Activated gamma-delta T cell treated with Interleukin-2 at 50 U/mL for 16 hours (primary cell): ENCODE results near the gene PACSIN2.
A peak's percentile ranks its signal among the peaks of the same experiment; 100 is the strongest.

Experiments
- DNase-seq: peaks from one replicate; pipeline ENCODE4 v3.0.0-alpha.2; 2020

The PACSIN2 gene

DNA sequence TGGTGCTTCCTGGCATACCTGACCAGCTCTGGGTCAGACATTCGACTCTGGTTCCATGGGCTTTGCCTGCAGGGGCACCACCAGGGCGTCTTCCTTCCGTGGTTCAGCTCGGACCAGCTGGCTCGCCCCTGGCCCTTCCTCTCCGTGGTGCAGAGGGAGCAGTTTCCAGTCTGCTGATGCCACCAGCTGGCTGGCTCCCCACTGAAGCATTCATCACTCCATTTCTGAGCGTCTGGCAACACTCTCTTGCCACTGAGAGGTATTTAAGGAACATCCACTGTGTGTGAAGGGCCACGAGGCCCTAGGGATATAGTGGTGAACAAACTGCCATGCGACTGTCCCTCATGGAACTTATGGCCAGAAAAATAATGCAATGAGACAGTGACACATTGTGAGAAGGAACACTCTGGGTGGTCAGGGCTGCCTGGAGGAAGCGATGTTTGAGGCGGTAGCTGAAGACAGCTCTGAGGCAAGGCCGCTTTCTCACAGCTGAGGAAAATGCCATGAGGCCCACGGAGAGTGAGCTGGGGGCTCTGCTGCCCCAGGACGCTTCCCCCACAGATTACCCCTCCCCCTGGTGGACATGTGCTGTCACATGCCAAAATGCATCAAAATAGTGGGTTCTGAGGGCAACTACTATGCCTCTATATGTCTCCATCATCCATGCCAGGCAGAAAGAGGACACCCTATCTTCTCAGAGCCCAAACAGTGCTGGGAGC, 113.0 kb downstream of the PACSIN2 start:
- DNase-seq: no peak

DNA sequence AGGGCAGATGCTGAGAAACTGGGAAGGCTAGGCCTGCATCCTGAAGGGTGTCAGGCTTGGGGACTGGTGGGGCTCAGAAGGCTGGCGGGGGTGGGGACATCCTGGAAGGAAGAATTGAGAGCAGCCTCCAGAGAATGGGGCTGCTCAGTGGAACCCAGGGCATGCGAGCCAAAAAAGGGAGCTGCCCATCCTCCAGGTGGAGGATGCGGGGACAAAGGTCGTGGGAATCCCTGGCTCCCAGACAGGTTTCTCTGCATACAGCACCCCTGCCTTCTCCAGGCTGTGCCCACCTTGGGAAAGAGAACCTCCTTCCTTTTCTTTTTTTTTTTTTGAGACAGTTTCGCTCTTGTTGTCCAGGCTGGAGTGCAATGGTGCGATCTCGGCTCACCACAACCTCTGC, 117.0 kb downstream of the PACSIN2 start:
- DNase-seq: no peak

DNA sequence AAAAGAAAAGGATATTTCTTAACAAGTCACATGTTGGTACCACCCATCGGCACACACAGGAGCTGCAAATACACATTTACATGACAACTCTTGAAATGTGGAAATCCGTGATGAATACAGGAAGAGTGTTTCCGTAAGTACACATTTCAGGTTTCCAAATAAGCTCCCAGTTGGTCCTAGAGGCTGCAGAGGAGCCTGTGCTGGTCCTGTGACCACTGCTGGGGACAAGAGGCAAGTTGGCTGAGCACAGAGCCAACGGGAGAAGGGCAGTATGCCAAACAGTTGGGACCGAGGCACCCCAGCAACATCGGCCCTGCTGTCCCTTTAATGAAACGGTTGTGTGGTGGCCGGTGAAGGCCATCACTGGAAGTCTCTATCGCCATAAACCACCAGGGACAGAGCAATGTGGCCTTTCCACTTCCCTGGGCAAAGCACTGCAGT, 119.4 kb downstream of the PACSIN2 start:
- DNase-seq: no peak

DNA sequence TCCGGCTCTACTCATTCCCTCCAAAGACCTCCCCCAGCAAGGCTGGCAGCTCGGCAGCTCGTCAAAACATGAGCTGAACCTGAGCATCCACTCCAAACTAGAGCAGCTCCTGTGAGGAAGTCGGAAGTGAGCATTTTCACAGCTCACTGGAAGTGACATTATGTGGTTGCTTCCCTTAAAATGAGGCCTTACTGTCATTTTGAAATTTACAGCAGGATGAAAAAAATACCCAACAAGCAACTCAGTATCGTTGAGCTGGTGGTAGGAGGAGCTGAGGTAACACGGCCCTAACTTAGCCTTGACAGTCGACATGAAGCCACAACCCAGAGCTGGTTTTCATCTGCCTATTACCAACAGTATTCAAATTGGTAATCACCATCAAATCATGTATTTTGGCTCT, 119.9 kb downstream of the PACSIN2 start:
- DNase-seq: peak; percentile 6

DNA sequence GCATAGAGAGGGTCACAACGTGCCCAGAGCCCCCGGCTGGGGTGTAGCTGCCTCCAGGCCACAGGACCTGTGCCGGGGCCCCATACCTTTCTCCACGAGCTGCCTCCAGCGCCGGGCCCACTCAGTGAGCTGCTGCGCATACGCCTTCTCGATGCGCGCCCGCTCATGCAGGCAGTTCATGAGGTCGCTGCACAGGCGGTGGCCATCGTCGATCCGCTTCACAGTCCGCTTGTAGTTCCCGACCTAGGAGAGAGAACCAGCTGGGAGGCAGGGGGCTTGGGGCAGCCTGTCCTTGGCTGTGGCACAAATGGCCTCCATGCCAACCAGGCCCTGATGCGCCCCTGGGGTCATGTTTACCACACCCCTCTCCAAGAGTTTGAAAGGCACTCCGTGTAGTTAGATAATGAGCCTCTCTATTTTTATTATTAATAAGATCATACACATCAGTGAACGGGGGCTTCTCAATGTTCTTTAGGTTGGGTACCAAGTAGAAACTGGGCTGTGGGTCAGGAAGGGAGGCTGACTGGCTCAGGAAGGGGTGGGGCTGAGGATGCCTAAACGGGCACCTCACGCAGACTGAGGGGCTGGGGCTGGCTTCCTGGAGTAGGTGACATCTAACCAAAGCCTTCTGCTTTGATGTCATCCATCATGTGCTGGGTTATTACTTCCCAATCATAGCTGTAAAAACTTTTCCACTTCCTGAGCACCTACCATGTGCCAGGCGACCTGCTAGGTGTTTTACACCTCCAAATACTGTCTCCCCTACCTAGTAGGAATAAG, 121.4 kb downstream of the PACSIN2 start:
- peak; percentile 13 for DNase-seq

DNA sequence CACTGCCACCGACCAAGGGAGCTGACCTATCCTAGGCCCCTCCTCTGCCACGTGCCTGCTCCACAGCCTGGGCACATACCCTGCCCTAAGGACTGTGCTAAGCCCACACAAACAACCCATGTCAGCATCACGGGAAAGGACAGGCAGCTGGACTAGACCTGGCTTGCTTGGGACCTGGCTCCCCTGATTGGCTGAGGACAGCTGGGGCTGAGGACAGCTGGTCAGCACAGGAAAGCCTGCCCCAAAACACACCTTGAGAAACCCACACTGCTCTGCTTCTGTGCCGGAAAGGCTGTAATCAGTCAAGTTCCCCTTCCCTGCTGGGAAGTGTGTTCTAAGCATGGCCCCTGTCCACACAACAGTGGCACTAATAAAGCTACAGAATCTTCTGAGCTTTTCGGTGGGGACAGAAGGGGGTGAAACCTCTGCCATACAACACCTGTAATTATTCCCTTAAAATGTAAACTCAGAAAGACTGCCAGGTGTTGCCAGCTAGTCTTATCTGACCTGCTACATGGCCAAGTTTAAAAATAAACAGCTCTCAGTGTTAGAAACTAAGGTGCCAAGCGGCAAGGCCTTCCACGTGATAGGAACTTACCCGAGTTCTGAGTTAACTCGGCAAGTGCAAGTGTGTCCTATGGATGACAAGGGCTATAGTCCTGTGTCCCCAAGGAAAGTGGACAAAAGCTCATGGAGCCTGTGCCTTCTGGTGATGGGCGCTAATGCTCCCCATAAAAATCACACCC, 122.2 kb downstream of the PACSIN2 start:
- DNase-seq: no peak

DNA sequence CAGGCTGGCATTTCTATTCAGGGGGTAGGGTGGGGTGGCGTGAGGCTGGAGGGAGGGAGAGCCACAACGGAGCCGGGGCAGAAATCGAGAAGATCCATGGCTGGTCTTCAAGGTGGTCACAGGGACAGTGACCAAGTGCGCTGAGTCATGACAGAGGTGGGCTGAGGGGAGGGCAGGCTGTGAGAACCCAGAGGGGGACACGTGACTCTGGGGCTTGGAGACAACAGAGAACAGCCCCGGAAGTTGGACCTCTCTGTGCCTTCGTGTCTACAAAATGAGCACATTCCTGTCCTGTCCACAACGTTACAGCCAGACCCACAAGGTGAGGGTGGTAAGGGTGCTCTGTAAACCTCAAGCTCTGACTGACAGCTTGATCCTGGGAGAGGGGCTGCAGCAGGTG, 122.8 kb downstream of the PACSIN2 start:
- no peak for DNase-seq

DNA sequence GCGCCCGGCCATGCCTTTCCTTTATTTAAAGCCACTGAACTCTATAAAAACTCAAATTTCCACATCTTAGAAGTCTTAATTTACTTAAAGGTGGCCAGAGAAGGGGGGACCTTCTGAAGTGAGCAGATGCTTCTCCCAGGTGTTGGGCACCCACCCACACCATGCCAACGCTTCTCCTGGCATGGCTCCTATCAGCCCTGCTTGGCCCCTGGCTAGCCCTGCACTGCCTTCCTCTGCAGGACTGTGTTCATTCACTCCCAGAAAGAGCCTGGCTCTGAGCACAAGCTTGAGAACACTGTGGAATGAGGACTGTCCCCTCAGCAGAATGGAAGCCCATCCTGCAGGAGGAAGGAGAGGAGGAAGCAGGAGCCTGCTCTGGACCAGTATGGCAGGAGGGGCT, 123.3 kb downstream of the PACSIN2 start:
- no peak for DNase-seq

DNA sequence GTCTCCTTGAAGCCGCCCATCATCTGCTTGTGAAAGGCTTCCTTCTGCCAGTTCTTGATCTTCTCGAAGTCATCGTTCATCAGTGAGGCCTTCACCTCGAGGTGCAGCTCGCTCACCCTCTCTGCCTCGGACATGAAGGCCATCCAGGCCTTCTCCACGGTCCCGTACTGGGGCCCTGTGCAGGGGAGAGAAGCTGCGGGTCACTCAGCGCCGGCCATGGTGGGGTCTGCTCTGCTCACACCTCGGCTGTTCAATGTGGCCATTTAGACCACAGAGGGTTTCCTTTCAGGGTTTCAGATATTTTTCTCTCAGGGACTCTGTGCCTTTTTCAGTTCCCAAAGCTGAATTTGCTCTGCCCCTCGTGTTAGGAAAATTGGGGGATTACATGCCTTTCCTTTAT, 123.9 kb downstream of the PACSIN2 start:
- DNase-seq: no peak

DNA sequence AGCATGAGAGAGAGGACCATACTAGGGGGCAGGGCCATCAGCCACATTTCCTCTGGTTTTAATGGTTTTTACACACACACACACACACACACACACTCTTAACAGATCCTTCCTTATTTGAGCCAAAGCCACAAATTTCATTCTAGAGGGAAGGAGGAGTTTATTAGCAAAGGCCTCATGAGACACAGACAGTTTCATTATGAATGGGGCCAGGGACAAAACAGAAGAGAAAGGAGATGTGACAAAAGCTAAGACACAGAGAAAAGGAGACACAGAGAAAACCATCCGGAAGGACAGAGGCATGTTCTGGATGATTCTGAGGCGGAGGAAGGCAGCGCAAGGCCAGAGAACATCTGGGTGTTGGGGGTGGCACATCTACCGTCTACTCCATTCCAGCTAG, 125.6 kb downstream of the PACSIN2 start:
- DNase-seq: no peak

DNA sequence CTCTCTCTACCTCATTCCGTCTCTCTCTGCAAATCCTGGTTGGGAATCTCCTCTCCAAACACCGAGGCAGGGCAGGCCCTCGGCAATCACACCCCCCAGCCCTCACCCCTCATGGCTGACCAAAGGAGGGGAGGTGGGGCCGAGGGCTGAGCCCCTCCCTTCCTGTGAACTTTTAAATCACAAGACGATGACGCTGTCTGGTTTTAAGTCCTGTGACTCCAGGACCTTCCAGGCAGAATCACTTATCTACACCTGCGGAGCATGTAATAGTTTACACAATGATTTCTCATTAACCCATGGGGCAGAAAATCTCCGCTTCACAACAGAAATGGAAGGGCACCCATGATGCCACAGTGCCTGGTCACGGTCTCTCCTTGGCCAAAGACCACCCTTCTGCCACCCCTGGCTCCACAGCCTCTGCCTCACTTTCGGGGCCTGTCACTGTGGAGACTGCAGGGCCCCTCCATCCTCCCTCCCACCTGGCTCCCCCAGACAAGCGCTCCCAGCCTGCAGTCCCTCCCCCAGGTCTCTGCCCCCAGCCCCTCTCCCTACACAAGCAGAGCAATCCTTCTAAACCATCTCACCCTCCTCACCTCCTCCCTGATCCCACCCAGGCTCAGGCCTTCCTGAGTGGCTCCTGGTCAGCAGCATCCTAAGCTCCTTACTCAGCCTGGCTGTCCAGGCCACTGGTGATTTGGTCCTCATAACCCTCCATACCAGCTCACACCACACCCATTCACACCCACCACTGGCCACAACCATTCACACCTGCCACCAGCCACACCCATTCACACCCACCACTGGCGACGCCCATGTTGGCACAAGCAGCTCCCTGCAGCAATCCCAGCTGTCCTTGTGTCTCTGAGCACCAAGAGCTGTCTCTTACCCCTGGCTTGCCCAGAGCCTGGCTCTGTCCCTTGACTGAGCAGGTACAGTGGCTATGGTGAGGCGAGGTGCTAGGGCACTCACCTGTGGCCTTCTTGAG, 127.1 kb downstream of the PACSIN2 start:
- no peak for DNase-seq

DNA sequence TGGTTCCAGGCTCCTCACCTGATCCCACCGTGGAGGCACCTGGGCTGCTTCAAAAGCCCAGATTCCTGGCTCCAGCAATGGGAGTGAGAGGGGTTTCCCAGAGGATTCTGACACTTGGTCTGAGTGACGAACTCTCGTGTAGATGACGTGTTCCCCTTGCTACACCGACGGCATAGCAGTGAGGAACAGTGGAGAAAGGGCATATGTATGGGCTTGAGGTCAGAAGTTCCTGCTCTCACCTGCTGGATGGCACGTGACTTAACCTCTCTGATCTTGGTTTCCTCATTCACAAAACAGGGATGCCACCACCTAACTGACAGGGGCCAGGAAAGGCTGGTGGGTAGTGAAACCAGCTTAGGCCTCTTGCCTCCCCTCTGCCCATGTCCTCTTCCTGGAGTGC, 127.8 kb downstream of the PACSIN2 start:
- no peak for DNase-seq

DNA sequence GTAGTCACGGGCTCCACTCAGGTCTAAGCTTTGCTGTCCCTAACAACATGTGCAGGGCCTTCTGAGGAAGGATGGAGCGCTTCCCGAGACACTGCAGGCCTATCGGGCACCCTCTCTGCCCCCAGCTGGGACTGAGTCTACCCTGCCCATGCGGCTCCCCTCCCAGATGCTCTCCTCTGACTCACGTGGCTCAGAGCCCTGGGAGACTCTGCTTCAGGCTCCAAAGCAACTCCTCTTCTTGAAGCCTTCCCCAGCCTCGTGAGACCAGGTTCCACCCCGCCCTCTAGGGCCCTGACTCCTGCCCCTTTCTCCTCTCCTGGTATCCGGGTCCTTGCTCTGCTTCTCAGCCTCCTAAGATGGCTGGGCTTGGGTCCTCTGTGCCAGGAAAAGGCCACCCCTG, 129.5 kb downstream of the PACSIN2 start:
- no peak for DNase-seq

DNA sequence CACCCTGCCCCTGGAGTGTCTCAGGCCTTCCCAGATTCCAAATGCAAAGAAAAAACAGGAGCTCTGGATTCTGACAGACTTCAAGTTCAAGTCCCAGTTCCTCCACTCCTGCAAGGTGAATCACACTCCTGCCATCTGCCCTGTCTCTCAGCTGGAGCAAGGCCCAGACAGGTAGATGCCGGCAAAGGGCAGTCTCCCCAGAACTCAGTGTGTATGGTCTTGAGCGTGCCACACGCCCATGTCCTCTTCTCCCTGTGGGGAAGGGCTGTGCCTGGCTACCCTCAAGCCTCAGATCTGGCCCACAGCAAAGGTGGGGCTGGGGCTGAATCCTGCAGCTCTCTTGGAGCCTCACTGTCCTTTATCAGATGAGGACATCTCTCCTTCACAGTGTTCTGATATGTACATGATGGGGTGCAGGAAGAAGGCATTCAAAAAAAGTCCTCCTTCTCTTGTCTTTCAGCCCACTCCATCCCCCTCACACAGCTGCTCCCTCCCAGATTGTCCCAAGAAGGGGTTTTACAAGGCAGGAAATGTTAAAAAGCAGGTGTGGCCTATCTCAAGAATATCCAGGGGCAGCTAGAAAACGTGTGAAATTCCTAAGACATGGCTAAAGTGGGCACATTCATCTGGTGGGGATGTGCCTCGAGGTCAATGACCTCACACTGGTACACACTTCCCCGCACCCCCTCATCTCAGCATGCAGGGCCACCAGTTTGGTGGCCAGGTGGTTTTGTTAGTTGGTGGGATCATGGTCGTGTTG, 130.2 kb downstream of the PACSIN2 start:
- DNase-seq: no peak

DNA sequence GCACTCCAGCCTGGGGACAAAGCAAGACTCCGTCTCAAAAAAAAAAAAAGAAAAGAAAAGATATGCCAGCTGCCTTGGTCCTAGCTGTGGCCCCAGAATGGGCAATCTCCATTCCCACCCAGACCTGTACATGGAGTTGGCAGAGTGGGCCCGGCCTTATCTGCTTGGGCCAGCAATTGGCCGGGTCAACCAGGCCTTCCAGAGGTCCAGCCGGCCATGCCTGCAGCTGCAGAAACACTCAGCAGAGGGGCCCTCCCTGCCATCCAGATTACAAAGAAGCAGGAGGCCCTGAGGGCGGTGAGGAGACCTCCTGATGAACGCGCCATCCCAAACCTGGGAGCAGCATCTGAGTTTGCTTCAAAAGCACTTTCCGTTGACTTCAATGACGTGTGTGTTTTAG, 131.0 kb downstream of the PACSIN2 start:
- no peak for DNase-seq

DNA sequence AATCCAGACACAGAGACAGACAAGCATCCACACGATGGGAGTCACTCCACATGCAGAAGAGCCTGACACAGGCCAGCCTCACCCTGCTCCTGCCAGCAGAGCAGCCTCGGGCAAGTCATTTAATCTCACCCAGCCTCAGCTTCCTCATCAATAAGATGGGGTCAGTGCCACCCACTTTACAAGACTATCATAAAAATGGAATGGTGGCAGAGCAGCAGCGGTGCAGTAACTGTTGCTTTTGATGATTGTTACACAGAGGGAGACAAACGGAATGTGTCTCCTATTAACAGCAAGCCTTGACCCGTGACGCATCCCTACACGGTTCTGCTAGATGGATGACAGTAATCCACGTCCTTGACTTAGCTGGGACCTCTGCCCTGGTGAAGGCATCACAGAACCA, 131.8 kb downstream of the PACSIN2 start:
- no peak for DNase-seq

DNA sequence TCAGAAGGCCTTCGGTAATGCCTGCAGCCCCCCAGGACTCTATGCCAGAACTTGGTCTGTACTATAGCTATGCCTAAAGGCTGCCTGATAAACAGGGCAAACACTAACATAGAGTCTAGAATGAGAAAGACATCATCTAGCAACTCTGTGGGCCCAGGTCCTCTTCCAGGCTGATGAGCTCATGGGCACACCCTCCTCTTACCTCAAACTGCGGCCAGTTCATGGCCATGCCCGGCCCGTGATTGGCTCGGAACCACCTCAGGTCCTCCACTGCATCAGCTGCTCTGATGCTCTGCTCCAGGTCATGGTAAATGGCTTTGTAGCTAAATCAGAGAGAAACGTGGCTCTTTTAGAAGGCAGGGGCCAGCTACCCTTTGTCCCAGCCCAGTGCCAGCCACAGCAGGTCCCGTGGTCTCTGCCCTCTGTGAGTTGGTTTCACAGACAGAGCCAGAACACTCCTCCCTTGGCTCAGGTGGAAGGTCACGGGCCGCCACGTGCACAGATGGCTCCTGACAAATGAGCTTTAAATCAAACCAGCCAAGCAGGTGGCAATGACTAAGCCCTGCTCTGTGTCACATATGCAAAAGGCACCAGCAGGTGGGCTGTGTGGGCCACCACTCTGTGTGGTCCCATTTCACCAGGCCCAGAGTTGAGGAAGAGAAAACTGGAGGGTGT, 132.8 kb downstream of the PACSIN2 start:
- no peak for DNase-seq

DNA sequence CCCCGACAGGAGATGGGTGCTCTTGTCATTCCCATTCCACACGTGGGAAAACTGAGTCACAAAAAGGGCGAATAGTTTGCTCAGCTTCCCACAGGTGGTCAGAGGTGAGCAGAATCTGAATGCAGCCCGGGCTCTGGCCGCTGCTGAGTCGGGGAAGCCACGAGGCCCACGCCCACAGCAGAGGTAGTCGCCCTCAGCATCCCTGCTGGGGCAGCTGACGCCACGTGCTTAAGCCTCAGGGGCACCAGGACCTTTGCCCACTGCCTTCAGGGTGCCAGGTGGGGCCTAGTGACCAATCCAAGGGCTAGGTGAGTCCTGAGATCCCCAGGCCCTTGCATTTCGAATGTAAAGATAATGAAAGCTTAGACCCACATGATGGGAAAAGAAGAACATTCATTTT, 133.7 kb downstream of the PACSIN2 start:
- DNase-seq: no peak

DNA sequence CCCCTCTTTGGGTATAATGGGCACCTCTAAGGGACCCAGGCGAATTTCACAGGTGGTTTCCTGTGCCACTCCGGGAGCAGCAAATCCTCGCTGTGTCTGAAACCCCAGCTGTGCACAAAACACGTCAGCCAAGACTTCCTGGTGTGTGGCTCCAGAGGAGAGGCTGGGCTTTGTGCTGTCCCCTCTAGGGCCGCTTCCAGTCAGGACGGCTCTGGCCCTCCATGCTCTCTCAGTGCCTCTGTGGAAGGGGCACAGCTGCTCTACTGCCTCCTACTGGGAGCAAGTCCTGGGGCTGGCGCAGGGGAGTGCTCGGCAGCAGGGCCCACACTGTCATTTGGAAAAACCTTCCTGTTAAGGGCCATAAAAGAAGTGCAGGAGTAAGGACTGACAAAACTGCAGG, 134.1 kb downstream of the PACSIN2 start:
- DNase-seq: no peak

DNA sequence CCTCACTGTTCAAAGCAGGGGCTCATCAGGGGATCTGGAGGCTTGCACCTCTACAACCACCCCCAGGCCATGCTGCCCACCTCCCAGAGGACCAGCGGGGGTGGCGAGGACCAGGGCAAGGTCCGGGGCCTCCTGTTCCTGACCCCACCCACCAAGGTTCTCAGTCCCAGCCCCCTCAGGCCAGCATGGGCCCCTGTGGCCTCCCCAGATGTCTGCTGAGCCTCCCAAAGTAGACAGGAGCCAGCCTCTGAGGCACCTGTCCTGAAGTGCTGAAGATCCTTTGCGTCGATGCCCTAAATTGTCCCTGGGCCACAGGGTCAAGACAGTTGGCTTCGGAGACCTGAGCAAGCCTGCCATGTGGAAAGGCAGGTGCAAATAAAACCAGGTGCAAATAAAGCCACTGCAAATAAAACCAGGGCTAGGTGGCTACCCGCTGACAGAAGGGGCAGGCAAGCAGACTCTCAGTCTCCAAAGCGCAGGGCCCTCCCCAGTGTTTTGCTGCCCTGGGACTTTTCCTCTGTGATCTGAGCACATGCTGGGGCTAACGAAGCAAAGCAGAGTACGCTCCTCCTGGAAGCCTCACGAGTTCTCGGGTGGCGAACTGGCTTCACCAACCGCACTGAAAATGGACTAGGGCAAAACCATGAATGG, 135.5 kb downstream of the PACSIN2 start:
- DNase-seq: no peak
